Measurements from ENCODE around the gene EEF2K. TPM values are rescaled to one million over a fixed set of nuclear protein-coding genes. Genes with fewer than 3 reads are reported as not detected.

Gene EEF2K
- total RNA-seq, 1 donor from 2014 or later = 35.2 TPM

GRCh38 chr16:22177968-22178930 lies 27.8 kb upstream of the EEF2K start:
- Histone ChIP-seq H3K36me3 (no peaks in the 10 kb centered on the region), H3K4me1 (no peaks in the 10 kb centered on the region), H3K9me3 (no peaks in the 10 kb centered on the region), H3K4me3 (no peak overlapping the region), H3K27me3 (ENCODE audit: low read depth) (no peaks in the 10 kb centered on the region), H3K27ac (no peak overlapping the region)
- ATAC-seq (peak in 1 of 2 donors; percentile 21), DNase-seq (no peak)
- TF ChIP-seq, protein P1, sequence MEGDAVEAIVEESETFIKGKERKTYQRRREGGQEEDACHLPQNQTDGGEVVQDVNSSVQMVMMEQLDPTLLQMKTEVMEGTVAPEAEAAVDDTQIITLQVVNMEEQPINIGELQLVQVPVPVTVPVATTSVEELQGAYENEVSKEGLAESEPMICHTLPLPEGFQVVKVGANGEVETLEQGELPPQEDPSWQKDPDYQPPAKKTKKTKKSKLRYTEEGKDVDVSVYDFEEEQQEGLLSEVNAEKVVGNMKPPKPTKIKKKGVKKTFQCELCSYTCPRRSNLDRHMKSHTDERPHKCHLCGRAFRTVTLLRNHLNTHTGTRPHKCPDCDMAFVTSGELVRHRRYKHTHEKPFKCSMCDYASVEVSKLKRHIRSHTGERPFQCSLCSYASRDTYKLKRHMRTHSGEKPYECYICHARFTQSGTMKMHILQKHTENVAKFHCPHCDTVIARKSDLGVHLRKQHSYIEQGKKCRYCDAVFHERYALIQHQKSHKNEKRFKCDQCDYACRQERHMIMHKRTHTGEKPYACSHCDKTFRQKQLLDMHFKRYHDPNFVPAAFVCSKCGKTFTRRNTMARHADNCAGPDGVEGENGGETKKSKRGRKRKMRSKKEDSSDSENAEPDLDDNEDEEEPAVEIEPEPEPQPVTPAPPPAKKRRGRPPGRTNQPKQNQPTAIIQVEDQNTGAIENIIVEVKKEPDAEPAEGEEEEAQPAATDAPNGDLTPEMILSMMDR (IDR thresholded peaks at IDR 0.05) = no peak
- intact Hi-C loops (cut with DNase I) = no loop called here

- DNase-seq (no peak), ATAC-seq (no peak)
- no peak overlapping the region for H3K4me3 ChIP-seq
- H3K4me1 ChIP-seq = no peaks in the 10 kb centered on the region
- no peaks in the 10 kb centered on the region for H3K27me3 ChIP-seq (ENCODE audit: low read depth)
- TF ChIP-seq, protein P1 (IDR thresholded peaks at IDR 0.05) = no peak
- no peak overlapping the region for H3K27ac ChIP-seq
- H3K9me3 ChIP-seq = no peaks in the 10 kb centered on the region
- no peaks in the 10 kb centered on the region for H3K36me3 ChIP-seq
- intact Hi-C loops (cut with DNase I) = no loop called here
Measured at GRCh38 chr16:22181426-22181825, 24.7 kb upstream of the EEF2K start.

- ATAC-seq = no peak
- Histone ChIP-seq H3K27ac (no peak overlapping the region), H3K27me3 (ENCODE audit: low read depth) (no peaks in the 10 kb centered on the region), H3K4me3 (no peak overlapping the region), H3K9me3 (no peaks in the 10 kb centered on the region), H3K4me1 (no peaks in the 10 kb centered on the region), H3K36me3 (no peaks in the 10 kb centered on the region)
- TF ChIP-seq, protein P1 (IDR thresholded peaks at IDR 0.05) = no peak
- DNase-seq = no peak
- intact Hi-C loops (cut with DNase I) = no loop called here
Measured at GRCh38 chr16:22181843-22182242, 24.2 kb upstream of the EEF2K start.

- DNase-seq (no peak), ATAC-seq (no peak)
- Histone ChIP-seq H3K27ac (no peak overlapping the region), H3K27me3 (ENCODE audit: low read depth) (no peaks in the 10 kb centered on the region), H3K9me3 (no peaks in the 10 kb centered on the region), H3K4me1 (peaks cover 4% of the 10 kb centered on the region), H3K4me3 (no peak overlapping the region), H3K36me3 (no peaks in the 10 kb centered on the region)
- intact Hi-C loops (cut with DNase I) = no loop called here
- TF ChIP-seq, protein P1 (IDR thresholded peaks at IDR 0.05) = no peak
Measured at GRCh38 chr16:22183335-22183734, 22.7 kb upstream of the EEF2K start.

GRCh38 chr16:22183901-22184614 lies 22.0 kb upstream of the EEF2K start:
- Histone ChIP-seq H3K36me3 (no peaks in the 10 kb centered on the region), H3K27me3 (ENCODE audit: low read depth) (no peaks in the 10 kb centered on the region), H3K4me1 (peaks cover 11% of the 10 kb centered on the region), H3K9me3 (no peaks in the 10 kb centered on the region), H3K4me3 (no peak overlapping the region), H3K27ac (no peak overlapping the region)
- ATAC-seq = no peak
- intact Hi-C loops (cut with DNase I) = no loop called here
- TF ChIP-seq, protein P1 (IDR thresholded peaks at IDR 0.05) = peak; percentile 11
- no peak for DNase-seq

All from lower lobe of right lung (tissue), 2 donors.